SK-N-SH treated with all-trans-retinoic acid at 6 μM for 48 hours (cell line): ENCODE results near the gene DRC1.
"Not testable (repeated sequence)": the region's sequence is repeated elsewhere in the genome, so short reads cannot be mapped to it uniquely, and the experiment has no call there.

Experiments
- ATAC-seq: fragments of 200-7000 bp; cut with Tn5 transposase; 3 replicates; pipeline ENCODE4 v1.9.1; 2020; ENCODE audit warnings: mild to moderate bottlenecking, moderate library complexity
- ARNTL ChIP-seq: fragments of 450-650 bp; formaldehyde crosslinking; IDR thresholded peaks from 2 replicates; pipeline ENCODE4 v1.5.0; 2020; ENCODE audit warnings: low read depth, mild to moderate bottlenecking, moderate library complexity, borderline replicate concordance
- CSDC2 ChIP-seq: fragments of 250-450 bp; sonication (Bioruptor Pico); IDR thresholded peaks from 2 replicates; pipeline ENCODE4 v1.5.0; 2020; ENCODE audit warnings: mild to moderate bottlenecking, moderate library complexity
- GLIS3 ChIP-seq: fragments of 250-450 bp; sonication (Bioruptor Pico); IDR thresholded peaks from 2 replicates; pipeline ENCODE4 v1.5.0; 2020; ENCODE audit warnings: mild to moderate bottlenecking, moderate library complexity
- ISL1 ChIP-seq: fragments of 250-450 bp; sonication (Bioruptor Pico); IDR thresholded peaks from 2 replicates; pipeline ENCODE4 v2.1.2; 2022; ENCODE audit warnings: mild to moderate bottlenecking, moderate library complexity
- OSR1 ChIP-seq: fragments of 250-450 bp; sonication (Bioruptor Pico); IDR thresholded peaks from 2 replicates; pipeline ENCODE4 v1.8.0; 2022; ENCODE audit warnings: moderate library complexity, mild to moderate bottlenecking, inconsistent platforms
- PPARA ChIP-seq: fragments of 250-450 bp; sonication (Bioruptor Pico); IDR thresholded peaks from 2 replicates; pipeline ENCODE4 v1.5.0; 2020; ENCODE audit warnings: mild to moderate bottlenecking, borderline replicate concordance
- RARB ChIP-seq: fragments of 250-450 bp; sonication (Bioruptor Pico); IDR thresholded peaks from 2 replicates; pipeline ENCODE4 v1.8.0; 2021; ENCODE audit warnings: mild to moderate bottlenecking, moderate library complexity
- SNAI2 ChIP-seq: fragments of 250-450 bp; sonication (Bioruptor Pico); IDR thresholded peaks from 2 replicates; pipeline ENCODE4 v1.5.0; 2020; ENCODE audit warnings: mild to moderate bottlenecking, moderate library complexity
- TOX ChIP-seq: fragments of 250-450 bp; sonication (Bioruptor Pico); IDR thresholded peaks from 2 replicates; pipeline ENCODE4 v1.8.0; 2021; ENCODE audit warnings: mild to moderate bottlenecking, moderate library complexity, borderline replicate concordance
- ZC3H10 ChIP-seq: fragments of 250-450 bp; sonication (Bioruptor Pico); IDR thresholded peaks from 2 replicates; pipeline ENCODE4 v1.5.1; 2021; ENCODE audit warnings: mild to moderate bottlenecking, moderate library complexity
- ZFP3 ChIP-seq: fragments of 250-450 bp; sonication (Bioruptor Pico); IDR thresholded peaks from 2 replicates; pipeline ENCODE4 v1.5.0; 2020; ENCODE audit warnings: mild to moderate bottlenecking, moderate library complexity
- ZFP30 ChIP-seq: fragments of 450-650 bp; formaldehyde crosslinking; IDR thresholded peaks from 2 replicates; pipeline ENCODE4 v1.5.0; 2022; ENCODE audit warnings: mild to moderate bottlenecking, moderate library complexity
- ZNF565 ChIP-seq: fragments of 450-650 bp; formaldehyde crosslinking; conservative IDR thresholded peaks from 2 replicates; pipeline ENCODE4 v1.5.0; 2020; ENCODE audit warnings: low read depth, mild to moderate bottlenecking, moderate library complexity
- ZNF8 ChIP-seq: fragments of 450-650 bp; formaldehyde crosslinking; IDR thresholded peaks from 2 replicates; pipeline ENCODE4 v1.5.0; 2020; ENCODE audit warnings: mild to moderate bottlenecking, moderate library complexity
- TF ChIP-seq, protein P1 (sequence below): fragments of 250-450 bp; sonication (Bioruptor Pico); IDR thresholded peaks from 2 replicates; pipeline ENCODE4 v1.5.1; 2021; ENCODE audit warnings: mild to moderate bottlenecking, moderate library complexity
- TF ChIP-seq, protein P2 (sequence below): fragments of 250-450 bp; sonication (Bioruptor Pico); IDR thresholded peaks from 2 replicates; pipeline ENCODE4 v1.8.0; 2021; ENCODE audit warnings: low read depth, mild to moderate bottlenecking, moderate library complexity, borderline replicate concordance
- TF ChIP-seq, protein P3 (sequence below): fragments of 250-450 bp; sonication (Bioruptor Pico); IDR thresholded peaks from 2 replicates; pipeline ENCODE4 v1.5.1; 2020; ENCODE audit warnings: low read depth, mild to moderate bottlenecking, moderate library complexity
- TF ChIP-seq, protein P4 (sequence below): fragments of 250-450 bp; sonication (Bioruptor Pico); IDR thresholded peaks from 2 replicates; pipeline ENCODE4 v1.5.0; 2020; ENCODE audit warnings: mild to moderate bottlenecking, moderate library complexity
- TF ChIP-seq, protein P5 (sequence below): fragments of 250-450 bp; sonication (Bioruptor Pico); IDR thresholded peaks from 2 replicates; pipeline ENCODE4 v1.8.0; 2020; ENCODE audit warnings: mild to moderate bottlenecking, moderate library complexity, borderline replicate concordance

The DRC1 gene

DNA sequence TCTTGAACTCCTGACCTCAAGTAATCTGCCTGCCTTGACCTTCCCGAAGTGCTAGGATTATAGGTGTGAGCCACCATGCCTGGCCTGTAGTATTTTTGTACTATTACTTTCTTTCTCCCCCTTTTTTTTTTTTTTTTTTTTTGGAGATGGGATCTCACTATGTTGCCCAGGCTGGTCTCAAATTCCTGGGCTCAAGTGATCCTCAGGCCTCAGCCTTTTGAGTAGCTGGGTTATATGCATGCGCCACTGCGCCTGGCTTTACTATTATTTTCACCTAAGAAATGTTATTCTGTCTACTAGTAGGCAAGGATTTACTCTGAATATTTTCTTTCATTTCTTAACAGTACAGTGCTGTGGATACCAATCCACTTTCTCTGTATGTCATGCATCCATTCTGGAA, 37.8 kb upstream of the DRC1 start:
- ATAC-seq = no peak

DNA sequence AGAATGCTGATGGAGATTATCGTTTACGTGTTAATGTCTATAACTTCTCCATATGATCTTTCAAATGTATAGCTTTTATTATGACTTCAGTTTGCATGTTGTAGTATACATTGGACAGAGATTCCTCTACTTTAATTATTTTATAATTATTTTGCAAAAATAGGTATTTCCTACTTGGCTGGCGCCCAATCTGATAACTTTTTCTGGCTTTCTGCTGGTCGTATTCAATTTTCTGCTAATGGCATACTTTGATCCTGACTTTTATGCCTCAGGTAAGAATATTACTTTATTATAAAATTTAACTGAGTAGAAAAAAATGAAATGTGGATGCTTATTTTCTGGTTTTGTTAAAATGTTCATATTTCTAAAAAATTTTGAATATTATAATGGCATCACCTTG, 37.1 kb upstream of the DRC1 start:
- ATAC-seq = no peak
- no peak for TF ChIP-seq ZC3H10 (CRISPR knock-in tag)
- no peak for TF ChIP-seq GLIS3 (CRISPR knock-in tag)
- TF ChIP-seq ARNTL (CRISPR knock-in tag) = no peak
- no peak for TF ChIP-seq ISL1 (CRISPR knock-in tag)
- TF ChIP-seq ZNF565 = no peak
- TF ChIP-seq SNAI2 (CRISPR knock-in tag) = no peak
- TF ChIP-seq, protein P1, sequence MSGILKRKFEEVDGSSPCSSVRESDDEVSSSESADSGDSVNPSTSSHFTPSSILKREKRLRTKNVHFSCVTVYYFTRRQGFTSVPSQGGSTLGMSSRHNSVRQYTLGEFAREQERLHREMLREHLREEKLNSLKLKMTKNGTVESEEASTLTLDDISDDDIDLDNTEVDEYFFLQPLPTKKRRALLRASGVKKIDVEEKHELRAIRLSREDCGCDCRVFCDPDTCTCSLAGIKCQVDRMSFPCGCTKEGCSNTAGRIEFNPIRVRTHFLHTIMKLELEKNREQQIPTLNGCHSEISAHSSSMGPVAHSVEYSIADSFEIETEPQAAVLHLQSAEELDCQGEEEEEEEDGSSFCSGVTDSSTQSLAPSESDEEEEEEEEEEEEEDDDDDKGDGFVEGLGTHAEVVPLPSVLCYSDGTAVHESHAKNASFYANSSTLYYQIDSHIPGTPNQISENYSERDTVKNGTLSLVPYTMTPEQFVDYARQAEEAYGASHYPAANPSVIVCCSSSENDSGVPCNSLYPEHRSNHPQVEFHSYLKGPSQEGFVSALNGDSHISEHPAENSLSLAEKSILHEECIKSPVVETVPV (CRISPR knock-in tag) = no peak
- TF ChIP-seq ZFP3 (CRISPR knock-in tag) = no peak
- TF ChIP-seq, protein P2, sequence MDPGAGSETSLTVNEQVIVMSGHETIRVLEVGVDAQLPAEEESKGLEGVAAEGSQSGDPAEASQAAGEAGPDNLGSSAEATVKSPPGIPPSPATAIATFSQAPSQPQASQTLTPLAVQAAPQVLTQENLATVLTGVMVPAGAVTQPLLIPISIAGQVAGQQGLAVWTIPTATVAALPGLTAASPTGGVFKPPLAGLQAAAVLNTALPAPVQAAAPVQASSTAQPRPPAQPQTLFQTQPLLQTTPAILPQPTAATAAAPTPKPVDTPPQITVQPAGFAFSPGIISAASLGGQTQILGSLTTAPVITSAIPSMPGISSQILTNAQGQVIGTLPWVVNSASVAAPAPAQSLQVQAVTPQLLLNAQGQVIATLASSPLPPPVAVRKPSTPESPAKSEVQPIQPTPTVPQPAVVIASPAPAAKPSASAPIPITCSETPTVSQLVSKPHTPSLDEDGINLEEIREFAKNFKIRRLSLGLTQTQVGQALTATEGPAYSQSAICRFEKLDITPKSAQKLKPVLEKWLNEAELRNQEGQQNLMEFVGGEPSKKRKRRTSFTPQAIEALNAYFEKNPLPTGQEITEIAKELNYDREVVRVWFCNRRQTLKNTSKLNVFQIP (CRISPR knock-in tag) = no peak
- no peak for TF ChIP-seq TOX (CRISPR knock-in tag)

More for the DNA sequence above, 37.8 kb upstream of the DRC1 start:
- TF ChIP-seq, protein P1 (CRISPR knock-in tag) = no peak
- TF ChIP-seq ZC3H10 (CRISPR knock-in tag) = no peak
- TF ChIP-seq PPARA (CRISPR knock-in tag) = no peak
- TF ChIP-seq GLIS3 (CRISPR knock-in tag) = no peak
- TF ChIP-seq ZNF8 (CRISPR knock-in tag) = no peak
- TF ChIP-seq, protein P3, sequence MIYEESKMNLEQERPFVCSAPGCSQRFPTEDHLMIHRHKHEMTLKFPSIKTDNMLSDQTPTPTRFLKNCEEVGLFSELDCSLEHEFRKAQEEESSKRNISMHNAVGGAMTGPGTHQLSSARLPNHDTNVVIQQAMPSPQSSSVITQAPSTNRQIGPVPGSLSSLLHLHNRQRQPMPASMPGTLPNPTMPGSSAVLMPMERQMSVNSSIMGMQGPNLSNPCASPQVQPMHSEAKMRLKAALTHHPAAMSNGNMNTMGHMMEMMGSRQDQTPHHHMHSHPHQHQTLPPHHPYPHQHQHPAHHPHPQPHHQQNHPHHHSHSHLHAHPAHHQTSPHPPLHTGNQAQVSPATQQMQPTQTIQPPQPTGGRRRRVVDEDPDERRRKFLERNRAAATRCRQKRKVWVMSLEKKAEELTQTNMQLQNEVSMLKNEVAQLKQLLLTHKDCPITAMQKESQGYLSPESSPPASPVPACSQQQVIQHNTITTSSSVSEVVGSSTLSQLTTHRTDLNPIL (CRISPR knock-in tag) = no peak

DNA sequence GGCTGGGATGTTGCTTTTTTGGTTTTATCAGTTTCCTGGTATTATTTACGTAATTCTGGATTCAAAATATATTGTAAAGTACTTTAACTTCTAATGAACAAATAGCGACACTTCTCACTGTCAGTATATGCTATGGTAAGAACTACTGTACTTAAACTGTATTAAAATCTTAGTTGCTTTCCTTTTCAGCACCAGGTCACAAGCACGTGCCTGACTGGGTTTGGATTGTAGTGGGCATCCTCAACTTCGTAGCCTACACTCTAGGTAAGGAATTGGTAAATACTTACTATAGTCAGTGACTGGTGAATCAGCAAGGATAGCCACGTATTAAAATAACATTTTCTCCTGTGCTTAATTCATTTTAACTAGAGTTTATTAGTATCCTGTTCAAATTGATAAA, 34.8 kb upstream of the DRC1 start:
- ATAC-seq = no peak
- TF ChIP-seq ZNF8 (CRISPR knock-in tag) (no peak), ZFP3 (CRISPR knock-in tag) (no peak), GLIS3 (CRISPR knock-in tag) (no peak), RARB (CRISPR knock-in tag) (no peak), ISL1 (CRISPR knock-in tag) (no peak), SNAI2 (CRISPR knock-in tag) (no peak), ZFP30 (no peak), ZNF565 (no peak), CSDC2 (no peak), ZC3H10 (CRISPR knock-in tag) (no peak), OSR1 (CRISPR knock-in tag) (no peak), ARNTL (CRISPR knock-in tag) (no peak)
- TF ChIP-seq, protein P4, sequence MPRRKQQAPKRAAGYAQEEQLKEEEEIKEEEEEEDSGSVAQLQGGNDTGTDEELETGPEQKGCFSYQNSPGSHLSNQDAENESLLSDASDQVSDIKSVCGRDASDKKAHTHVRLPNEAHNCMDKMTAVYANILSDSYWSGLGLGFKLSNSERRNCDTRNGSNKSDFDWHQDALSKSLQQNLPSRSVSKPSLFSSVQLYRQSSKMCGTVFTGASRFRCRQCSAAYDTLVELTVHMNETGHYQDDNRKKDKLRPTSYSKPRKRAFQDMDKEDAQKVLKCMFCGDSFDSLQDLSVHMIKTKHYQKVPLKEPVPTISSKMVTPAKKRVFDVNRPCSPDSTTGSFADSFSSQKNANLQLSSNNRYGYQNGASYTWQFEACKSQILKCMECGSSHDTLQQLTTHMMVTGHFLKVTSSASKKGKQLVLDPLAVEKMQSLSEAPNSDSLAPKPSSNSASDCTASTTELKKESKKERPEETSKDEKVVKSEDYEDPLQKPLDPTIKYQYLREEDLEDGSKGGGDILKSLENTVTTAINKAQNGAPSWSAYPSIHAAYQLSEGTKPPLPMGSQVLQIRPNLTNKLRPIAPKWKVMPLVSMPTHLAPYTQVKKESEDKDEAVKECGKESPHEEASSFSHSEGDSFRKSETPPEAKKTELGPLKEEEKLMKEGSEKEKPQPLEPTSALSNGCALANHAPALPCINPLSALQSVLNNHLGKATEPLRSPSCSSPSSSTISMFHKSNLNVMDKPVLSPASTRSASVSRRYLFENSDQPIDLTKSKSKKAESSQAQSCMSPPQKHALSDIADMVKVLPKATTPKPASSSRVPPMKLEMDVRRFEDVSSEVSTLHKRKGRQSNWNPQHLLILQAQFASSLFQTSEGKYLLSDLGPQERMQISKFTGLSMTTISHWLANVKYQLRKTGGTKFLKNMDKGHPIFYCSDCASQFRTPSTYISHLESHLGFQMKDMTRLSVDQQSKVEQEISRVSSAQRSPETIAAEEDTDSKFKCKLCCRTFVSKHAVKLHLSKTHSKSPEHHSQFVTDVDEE (CRISPR knock-in tag) = no peak
- TF ChIP-seq, protein P5, sequence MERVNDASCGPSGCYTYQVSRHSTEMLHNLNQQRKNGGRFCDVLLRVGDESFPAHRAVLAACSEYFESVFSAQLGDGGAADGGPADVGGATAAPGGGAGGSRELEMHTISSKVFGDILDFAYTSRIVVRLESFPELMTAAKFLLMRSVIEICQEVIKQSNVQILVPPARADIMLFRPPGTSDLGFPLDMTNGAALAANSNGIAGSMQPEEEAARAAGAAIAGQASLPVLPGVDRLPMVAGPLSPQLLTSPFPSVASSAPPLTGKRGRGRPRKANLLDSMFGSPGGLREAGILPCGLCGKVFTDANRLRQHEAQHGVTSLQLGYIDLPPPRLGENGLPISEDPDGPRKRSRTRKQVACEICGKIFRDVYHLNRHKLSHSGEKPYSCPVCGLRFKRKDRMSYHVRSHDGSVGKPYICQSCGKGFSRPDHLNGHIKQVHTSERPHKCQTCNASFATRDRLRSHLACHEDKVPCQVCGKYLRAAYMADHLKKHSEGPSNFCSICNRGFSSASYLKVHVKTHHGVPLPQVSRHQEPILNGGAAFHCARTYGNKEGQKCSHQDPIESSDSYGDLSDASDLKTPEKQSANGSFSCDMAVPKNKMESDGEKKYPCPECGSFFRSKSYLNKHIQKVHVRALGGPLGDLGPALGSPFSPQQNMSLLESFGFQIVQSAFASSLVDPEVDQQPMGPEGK (CRISPR knock-in tag) = no peak

DNA sequence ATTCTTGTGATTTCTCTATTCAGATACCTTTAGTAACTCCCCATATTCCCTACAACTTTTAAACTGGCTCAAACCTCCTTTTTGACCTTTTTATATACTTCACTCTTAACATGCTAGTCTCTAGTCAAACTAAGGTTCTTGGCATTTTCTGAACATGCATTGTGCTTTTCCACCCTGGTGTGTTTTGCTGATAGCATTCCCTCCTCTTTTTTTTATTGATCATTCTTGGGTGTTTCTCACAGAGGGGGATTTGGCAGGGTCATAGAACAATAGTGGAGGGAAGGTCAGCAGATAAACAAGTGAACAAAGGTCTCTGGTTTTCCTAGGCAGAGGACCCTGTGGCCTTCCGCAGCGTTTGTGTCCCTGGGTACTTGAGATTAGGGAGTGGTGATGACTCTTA, 32.1 kb upstream of the DRC1 start:
- not testable (repeated sequence) for ATAC-seq

DNA sequence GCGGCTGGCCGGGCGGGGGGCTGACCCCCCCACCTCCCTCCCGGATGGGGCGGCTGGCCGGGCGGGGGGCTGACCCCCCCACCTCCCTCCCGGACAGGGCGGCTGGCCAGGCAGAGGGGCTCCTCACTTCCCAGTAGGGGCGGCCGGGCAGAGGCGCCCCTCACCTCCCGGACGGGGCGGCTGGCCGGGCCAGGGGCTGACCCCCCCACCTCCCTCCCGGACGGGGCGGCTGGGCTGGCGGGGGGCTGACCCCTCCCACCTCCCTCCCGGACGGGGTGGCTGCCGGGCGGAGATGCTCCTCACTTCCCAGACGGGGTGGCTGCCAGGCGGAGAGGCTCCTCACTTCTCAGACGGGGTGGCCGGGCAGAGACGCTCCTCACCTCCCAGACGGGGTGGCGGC, 30.8 kb upstream of the DRC1 start:
- ATAC-seq = not testable (repeated sequence)
